COLO668 (cell line): ENCODE measurements around the gene KCNQ5.

Experiments
- DNase-seq: peaks from one replicate; lab custom pipeline; 2025; ENCODE audit not compliant: unreplicated experiment; lab: John Stamatoyannopoulos, UW

KCNQ5 gene

DNA sequence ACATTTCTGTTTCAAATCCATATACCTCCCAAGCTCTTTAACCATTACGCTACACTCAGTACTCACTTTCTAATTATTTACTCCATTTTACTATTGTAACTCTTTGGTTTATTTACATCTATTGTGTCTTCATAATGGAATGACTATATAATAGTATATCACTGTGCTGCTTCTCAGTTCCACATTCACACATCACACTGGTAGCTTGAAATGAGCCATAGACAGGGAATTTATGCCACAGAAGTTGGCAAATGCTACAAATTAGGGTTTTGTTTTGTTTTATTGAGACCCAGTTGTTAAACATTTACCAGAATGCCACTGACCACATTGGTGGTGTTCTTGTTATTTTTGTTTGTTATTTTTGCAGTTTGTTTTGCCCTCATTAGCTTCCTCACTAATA lies 213.9 kb downstream of the KCNQ5 start:
- no peak for DNase-seq

DNA sequence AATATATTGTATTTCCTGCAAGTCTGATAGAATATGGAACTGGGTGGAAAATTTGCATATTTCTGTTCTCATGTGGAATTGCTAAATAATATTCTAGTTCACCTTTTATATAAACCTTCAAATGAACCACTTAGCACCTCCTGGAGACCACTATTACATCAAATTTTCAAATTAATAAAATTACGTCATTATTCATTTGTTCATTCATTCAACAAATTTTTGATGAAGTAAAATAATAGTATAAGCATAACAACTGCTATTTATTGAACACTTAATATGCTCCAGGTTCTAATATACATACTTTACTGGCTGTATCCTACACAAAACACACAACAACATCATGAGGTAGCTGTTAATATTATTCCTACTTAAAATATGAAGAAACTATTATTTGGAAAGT lies 215.1 kb downstream of the KCNQ5 start:
- no peak for DNase-seq

DNA sequence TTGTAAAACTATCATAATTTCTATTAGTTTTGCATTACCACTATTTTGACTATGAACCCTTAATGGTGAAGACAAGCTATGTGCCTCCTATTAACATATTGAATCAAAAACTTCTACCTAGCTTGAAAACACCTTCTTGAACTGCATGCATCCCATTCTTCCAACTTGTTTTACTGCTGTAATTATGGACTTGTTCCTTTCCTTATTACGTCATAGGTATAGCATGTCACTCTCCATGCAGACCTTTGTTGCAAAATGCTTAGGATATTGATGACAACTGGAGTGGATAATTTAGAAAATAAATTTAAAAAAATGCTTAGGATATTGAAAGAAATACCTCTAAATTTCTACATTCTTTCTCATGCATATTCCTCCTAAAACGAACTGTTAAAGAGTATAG lies 219.3 kb downstream of the KCNQ5 start:
- DNase-seq: no peak

DNA sequence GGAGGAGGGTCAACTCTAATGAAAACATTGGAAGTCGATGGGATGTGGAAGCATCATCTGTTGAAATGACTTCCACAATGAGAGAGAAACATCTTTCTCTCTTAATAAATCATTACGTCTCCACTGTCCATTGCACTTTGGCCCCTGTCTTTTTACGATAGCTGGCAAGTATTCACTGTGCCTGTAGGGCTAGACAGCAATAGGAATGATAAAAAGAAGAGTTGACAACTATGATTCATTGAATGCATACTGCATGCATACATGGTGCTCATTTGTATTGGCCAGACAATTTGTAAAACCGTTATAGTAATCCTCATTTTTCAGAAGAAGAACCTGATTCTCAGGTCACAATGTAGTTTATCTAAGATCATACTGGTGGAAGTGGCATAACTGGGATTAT lies 220.3 kb downstream of the KCNQ5 start:
- DNase-seq: no peak

DNA sequence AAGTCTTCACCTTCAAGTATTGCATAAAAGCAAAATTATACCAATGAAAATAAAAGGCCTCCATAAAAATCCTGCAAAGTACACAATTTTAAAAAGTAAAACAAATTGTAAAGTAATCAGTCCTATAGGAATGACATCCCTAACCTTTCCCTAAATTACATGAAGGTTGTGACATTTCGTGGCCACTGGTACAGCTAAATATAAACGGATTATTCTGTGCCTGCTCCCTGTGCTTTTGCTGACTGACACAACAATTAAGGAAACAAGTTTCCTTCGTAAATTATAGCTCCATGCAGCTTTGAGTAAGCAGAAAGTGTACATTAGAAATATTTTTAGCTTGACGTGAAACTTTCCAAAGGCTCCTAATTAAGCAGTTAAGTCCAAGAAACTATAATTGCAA lies 222.8 kb downstream of the KCNQ5 start:
- DNase-seq: no peak

DNA sequence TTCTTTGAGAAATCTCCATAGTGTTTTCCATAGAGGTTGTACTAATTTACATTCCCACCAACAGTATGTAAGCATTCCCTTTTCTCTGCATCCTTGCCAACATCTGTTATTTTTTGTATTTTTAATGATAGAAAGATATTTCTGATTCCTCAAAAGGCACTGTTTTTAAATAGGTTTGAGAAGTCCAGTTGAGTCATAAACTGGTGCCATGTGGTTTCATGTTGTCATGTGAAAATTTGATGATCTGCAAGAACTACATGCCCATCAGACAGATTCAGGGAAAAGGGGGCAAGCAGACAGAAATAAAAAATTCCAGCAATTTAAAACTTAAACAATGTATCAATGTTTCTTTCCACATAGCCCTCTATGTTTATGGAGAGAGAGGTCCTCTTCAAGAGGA lies 227.5 kb downstream of the KCNQ5 start:
- DNase-seq: no peak

DNA sequence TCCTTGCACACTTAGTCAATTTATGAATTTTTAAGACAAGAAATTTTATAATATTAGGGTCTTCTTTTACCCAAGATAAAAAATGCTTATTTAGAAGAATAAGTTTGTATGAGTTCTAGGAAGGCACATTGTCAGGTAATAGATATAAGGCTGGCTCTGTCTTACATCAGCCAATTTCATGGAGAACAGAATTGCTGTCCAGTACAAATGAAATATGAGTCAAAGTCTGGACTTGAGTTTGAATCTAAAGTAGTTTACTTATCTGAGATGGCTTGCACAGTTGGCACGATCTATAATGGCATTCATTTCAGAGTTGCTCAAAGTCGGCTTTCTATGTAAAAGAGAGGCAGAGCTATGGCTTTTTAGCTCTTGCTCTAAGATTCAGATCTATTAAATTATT lies 228.2 kb downstream of the KCNQ5 start:
- DNase-seq: no peak

DNA sequence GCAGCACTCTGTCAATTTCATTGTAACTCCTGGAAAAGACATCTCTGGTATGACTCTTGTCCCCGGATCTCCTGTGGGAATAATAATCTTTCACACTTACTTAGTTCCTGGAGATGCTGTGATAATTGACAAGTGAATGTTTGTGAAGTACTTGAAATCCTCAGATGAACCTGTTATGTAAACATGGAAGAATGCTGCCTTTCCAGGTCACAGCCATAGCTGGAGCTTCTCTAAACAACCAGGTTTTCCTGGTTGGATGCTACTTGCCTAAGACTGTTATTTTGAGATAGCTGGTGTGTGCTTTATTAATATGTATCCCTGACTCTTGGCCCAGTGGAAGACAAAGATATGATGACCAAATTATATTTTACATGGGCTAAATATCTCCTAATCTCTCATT lies 228.6 kb downstream of the KCNQ5 start:
- DNase-seq: no peak

DNA sequence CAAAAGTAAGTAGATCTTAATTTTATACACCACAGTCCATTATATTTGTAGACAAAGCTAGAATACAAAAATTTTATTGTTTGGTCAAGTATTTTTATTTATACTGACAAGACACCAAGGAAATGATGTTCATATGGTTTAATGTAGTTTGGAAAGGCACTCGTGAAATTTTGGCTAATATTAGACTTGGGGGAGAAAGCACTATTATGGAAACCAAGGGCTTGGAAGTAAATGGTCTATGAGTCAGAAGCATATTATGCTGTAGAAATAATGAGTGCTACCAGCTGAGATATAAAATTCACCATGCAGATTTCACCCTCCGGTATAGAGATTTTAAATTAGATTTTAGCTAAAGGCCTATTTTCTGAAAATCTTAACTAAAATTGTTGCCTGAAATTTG lies 233.6 kb downstream of the KCNQ5 start:
- no peak for DNase-seq

DNA sequence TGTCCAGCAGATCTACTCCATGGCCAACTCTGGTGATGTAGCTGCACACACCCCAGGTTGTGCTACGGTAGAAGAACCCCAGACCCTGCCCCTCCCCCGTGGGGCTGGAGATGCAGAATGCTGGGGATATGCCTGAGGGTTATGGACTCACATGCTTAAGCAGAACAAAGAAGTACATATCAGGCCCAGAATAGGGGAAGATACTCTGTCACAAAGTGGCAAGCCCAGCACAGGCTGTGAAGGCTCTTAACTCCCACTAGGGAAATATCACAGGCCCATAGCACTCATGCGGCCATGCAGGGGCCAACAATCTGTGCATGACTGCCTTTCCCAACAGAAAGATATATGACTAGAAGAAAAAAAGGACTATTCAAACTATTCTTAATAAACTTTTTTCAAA lies 234.9 kb downstream of the KCNQ5 start:
- no peak for DNase-seq

DNA sequence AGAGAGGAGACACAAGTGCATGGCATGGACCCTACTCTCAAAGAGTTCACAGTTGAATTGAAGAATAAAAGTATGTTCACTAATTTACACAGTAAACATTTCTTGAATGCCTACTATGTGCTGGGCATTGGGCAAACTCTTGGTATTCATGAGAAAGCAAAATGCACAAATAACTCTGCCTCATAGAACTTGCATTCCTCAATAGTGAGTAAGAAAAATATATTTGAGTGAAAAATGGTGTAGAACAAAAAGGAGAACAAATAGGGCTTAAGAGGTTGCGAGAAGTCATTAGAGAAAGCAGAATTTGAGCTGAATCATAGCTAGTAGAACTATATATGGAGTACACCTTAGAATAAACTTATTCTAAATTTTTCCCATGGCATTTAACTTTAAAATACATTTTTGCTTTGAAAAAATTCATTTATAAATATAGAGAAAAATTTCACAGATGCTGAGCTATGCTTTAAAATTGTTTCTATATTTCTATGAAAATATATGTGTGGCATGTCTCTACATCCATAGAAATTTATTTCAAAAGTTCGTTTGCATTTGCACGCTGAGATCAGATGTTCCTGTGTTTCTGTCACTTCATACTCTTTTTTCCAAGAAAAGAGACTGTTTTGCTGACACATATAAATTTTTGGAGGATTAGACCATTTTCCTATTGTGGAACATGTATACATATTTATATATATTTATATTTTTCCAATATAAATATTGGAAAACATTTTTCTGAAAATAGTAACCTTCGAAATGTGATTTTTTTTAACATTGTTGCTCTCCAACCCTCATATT lies 236.1 kb downstream of the KCNQ5 start:
- DNase-seq: no peak

DNA sequence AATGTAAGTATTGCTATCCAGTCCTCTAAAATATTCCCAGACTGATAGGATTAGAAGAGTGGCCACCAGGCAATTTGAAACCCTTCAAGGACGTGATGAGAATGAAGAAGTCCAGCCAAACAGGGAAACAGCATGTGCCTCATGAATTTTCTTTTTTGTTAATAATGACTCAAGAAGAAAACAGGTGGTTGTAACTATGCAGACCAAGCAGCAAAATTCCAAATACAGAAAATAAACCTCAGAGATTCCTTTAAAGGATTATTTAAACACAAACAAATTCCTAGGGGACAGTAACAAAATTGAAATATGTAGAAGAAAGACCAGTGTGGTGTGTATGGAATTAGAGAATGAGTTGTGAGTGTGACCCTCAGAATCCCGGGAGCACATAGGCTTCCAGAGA lies 239.2 kb downstream of the KCNQ5 start:
- no peak for DNase-seq

DNA sequence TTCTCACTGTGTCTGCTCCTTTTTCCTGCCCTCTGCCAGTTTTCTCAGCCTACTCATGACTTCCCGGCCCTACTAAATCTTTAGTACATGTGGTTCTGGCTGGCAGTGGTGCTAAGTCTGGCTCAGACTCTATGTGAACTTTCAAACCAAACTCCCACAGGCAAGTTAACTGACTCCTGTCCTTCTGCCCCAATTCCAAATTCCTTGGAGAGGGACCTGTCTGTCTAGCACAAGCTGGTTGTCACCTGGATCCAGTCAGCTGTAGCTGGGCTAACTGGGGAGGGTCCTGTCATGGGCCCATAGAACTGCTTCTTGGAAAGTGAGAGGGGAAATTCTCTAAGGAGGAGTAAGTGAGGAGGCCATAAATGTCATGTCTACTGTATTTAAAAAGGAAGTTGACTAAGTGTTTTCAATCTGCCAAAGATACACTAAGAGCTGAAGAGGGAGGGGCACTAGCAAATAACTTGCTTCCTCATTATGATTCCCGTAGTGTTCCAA lies 240.1 kb downstream of the KCNQ5 start:
- DNase-seq: no peak

DNA sequence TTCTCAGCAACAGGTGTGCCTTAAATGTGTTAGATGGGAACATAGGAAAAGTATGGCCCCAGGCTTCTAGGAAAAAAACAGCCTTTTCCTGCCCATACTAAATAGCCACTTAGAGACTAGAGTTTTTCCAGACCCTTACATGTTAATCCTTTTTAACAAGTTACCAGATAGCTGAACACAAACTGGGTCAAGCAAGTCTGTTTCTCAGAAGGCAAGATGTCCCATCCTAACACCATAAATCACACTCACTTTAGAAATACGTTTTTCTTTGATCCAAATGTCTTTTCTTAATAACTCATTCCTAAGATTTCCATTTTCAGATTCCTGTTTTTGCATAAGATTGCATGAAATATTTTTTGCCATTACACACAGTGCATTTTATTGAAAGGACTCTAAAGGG lies 241.3 kb downstream of the KCNQ5 start:
- no peak for DNase-seq

DNA sequence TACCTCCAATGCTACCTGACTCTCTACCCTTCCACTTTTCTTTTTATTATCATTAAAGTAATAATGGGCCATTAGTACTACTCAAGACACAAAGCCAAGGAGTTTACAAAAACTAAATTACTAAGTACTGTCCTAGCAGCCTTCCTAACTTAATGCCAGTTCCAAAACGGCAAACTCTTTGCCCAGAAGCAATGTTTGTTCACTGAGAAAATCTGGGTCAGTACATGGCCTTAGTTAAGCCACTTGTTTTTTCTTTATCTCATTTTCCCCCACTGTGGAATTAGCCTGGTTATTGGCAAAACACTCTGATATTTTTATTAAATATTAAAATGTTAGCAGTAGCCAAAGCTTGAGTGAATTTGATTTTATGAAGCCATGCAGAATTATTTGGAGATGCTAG lies 242.4 kb downstream of the KCNQ5 start:
- no peak for DNase-seq

DNA sequence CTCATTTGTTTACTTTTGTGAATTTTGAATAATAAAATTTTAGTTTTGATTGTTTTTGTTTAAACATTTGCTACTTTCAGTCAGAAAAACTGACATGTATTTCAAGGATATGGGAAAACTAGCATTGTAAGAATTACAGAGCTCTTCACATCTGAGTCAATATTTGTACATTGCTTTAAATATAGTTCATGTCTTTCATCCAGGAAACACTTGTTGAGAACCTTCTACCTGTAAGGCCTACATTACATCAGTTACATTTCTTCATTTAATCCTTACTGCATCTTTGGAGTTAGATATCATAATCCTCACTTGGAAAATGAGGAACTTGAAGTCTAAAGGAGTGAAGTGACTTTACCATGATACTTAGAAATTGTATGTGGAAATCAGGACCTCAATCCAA lies 242.9 kb downstream of the KCNQ5 start:
- DNase-seq: no peak

DNA sequence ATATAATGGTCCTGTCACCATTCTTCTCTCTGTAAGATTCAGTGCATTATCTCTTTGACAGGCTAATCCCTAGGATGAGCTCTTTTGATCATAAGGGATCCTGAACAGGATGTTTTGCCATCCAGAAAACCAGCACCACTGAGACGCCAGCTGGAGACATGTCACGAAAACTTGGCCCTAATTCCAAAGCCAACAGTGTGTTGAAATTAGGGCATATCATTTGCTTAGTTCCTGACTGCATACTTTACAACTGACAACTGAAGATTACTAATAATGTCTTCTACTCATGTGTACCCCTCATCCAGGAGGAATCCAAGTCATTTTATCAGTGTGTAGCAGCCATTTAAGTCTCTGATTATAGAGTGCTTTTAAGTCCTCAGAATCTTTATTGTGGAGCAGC lies 243.6 kb downstream of the KCNQ5 start:
- DNase-seq: no peak

DNA sequence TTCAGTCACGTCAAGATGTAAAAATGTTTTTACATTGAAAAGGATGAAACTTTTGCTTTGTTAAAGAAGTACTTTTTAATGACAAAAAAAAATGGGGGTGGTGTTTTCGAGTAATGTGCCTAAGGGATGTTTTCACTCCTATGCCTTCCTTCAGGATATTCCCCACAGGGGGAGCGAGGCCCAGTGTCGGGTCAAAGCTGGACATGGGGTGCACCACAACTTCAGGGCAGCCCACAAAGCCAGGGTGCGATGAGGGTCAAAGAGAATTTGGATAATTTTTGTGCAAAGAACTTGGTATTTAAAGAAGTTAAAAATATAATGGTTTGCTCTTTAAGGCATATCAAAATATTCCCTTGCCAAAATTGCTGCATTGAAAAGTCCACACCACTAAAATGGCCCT lies 247.8 kb downstream of the KCNQ5 start:
- no peak for DNase-seq

DNA sequence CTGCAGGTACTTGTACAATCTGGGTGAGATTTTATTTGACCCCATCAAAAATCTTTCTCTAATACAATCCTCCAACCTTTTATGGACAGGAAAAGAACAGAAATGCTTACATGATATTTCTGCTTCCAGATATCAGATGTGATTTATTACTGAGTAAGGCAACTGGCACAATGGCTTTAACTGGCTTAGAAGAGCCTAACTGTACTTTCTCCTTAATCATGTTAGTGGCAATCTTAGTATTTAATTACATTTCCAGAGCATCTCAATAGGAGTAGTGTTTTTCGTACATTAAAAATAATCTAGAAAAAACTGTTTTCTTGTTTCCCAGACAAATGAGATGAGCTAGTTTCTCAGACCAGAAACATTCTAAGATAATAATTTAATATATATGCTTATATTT lies 251.6 kb downstream of the KCNQ5 start:
- DNase-seq: no peak

DNA sequence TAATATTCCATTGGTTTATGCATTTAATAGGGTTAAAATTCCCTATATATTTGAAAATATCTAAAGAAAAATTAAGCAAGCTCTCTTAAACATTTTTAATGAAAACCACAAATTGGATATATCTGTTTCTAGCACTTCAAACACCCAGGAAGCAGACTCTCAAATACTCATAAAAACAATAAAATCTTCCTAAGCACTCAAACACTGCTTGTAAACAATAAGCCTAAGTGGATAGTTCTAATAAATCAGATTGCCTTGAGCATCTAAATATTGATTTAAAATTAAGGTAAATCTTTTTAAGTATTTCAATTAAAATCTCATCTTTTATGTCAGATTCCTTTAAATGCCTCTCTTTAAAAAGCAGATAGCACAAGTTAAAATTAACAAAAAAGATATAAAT lies 254.4 kb downstream of the KCNQ5 start:
- DNase-seq: no peak

DNA sequence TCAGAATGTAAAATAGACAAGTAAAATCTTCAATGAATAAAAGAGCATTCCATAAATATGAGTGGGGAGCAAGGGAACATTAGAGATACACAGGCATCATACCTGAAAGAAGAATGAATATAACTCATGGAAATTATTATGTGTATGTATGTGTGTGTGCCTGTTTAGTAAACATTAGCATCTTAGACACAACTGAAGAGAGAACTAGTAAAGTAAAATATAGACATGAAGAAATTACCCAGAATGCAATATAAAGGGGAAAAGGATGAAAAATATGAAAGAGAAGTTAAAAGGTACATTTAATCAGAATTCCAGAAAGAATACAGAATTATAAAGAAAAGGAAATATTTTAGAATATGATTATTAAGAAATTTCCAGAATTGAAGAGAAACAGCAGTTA lies 264.3 kb downstream of the KCNQ5 start:
- DNase-seq: no peak

DNA sequence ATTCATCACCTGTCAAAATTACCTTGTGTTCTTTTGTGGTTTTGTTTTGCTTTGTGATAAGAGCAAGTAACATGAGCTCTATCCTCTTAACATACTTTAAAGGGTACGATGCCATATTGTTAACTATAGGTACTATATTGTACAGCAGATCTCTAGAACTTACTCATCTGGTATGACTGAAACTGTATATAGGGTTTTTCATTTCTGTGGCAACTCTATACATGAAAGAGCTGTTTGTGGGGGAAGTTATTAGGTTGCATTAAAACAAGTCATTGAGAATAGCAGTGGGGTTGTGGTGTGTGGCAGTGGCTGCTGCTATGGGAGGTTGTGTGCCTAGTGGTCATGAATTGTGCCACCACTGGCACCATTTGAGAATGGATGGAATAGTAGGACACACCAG lies 268.4 kb downstream of the KCNQ5 start:
- no peak for DNase-seq

DNA sequence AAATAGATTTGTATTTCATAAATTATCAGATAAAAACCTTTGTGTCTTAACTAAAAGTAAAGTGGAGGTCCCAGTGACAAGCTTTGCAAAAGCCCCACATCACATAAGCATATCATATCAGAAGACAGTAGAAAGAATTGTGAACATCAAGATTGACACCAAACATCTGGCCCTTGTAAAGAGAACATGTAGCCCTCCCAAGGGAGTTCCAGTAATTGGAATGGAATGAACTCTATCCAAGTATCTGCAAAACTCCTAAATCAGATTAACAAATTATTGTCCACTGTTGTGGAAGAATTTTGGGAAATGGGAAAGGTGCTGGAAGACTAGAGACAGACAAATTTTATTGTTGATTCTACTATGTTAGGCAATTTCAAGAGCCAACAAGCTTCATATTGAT lies 268.8 kb downstream of the KCNQ5 start:
- no peak for DNase-seq
